Mononuclear cell (primary cell): Measurements from ENCODE around the gene TMEM92. TPM values are rescaled to one million over a fixed set of nuclear protein-coding genes. Genes with fewer than 3 reads are reported as not detected.

Experiments
- H3K27me3 ChIP-seq: 2 replicates; pipeline ENCODE4 v1.6.0; 2011; ENCODE audit warnings: low read length, control low read depth; ENCODE audit not compliant: insufficient read depth
- H3K4me1 ChIP-seq: 2 replicates; pipeline ENCODE4 v1.5.1; 2011; ENCODE audit warnings: mild to moderate bottlenecking, low read length, control low read depth; ENCODE audit not compliant: insufficient read depth
- H3K4me3 ChIP-seq: 2 replicates; pipeline ENCODE4 v1.5.1; 2011; ENCODE audit warnings: mild to moderate bottlenecking, low read length, moderate library complexity
- H3K9me3 ChIP-seq: 2 replicates; pipeline ENCODE4 v1.5.1; 2011; ENCODE audit warnings: low read depth, mild to moderate bottlenecking, control low read depth, low read length
- total RNA-seq: library from RNA; depleted of rRNA; stranded (reverse); fragments of >200 nt; gene quantifications from one replicate; pipeline ENCODE4 v1.2.3, GENCODE V29; 2012

TMEM92 gene
- total RNA-seq, 1 donor = not detected

- H3K27me3 ChIP-seq = no peaks in the 10 kb centered on the region
- no peak overlapping the region for H3K4me3 ChIP-seq
- H3K9me3 ChIP-seq = no peaks in the 10 kb centered on the region
- H3K4me1 ChIP-seq = no peaks in the 10 kb centered on the region
Measured at GRCh38 chr17:50258647-50259476, 15.4 kb upstream of the TMEM92 start.

- Histone ChIP-seq H3K9me3 (no peaks in the 10 kb centered on the region), H3K27me3 (no peaks in the 10 kb centered on the region), H3K4me1 (no peaks in the 10 kb centered on the region), H3K4me3 (no peak overlapping the region)
Measured at GRCh38 chr17:50259477-50260324, 14.6 kb upstream of the TMEM92 start.

- no peaks in the 10 kb centered on the region for H3K27me3 ChIP-seq
- no peaks in the 10 kb centered on the region for H3K9me3 ChIP-seq
- H3K4me3 ChIP-seq = no peak overlapping the region
- H3K4me1 ChIP-seq = no peaks in the 10 kb centered on the region
Measured at GRCh38 chr17:50260501-50260911, 13.8 kb upstream of the TMEM92 start.

- Histone ChIP-seq H3K4me3 (no peak overlapping the region), H3K27me3 (no peaks in the 10 kb centered on the region), H3K9me3 (no peaks in the 10 kb centered on the region), H3K4me1 (no peaks in the 10 kb centered on the region)
Measured at GRCh38 chr17:50261051-50261915, 13.0 kb upstream of the TMEM92 start.

GRCh38 chr17:50262001-50262794 is 12.1 kb upstream of the TMEM92 start:
- Histone ChIP-seq H3K27me3 (no peaks in the 10 kb centered on the region), H3K4me1 (no peaks in the 10 kb centered on the region), H3K9me3 (no peaks in the 10 kb centered on the region), H3K4me3 (no peak overlapping the region)

- no peaks in the 10 kb centered on the region for H3K9me3 ChIP-seq
- no peak overlapping the region for H3K4me3 ChIP-seq
- H3K4me1 ChIP-seq = no peaks in the 10 kb centered on the region
- H3K27me3 ChIP-seq = no peaks in the 10 kb centered on the region
Measured at GRCh38 chr17:50263331-50264262, 10.7 kb upstream of the TMEM92 start.

- Histone ChIP-seq H3K4me1 (no peaks in the 10 kb centered on the region), H3K27me3 (no peaks in the 10 kb centered on the region), H3K9me3 (no peaks in the 10 kb centered on the region), H3K4me3 (no peak overlapping the region)
Measured at GRCh38 chr17:50264263-50265113, 9.8 kb upstream of the TMEM92 start.

GRCh38 chr17:50265212-50265611 is 9.1 kb upstream of the TMEM92 start:
- H3K27me3 ChIP-seq = no peaks in the 10 kb centered on the region
- H3K4me1 ChIP-seq = no peaks in the 10 kb centered on the region
- no peaks in the 10 kb centered on the region for H3K9me3 ChIP-seq
- H3K4me3 ChIP-seq = no peak overlapping the region

GRCh38 chr17:50265690-50266315 is 8.5 kb upstream of the TMEM92 start:
- H3K4me3 ChIP-seq = no peak overlapping the region
- H3K27me3 ChIP-seq = no peaks in the 10 kb centered on the region
- no peaks in the 10 kb centered on the region for H3K9me3 ChIP-seq
- no peaks in the 10 kb centered on the region for H3K4me1 ChIP-seq

- Histone ChIP-seq H3K9me3 (no peaks in the 10 kb centered on the region), H3K27me3 (no peaks in the 10 kb centered on the region), H3K4me3 (no peak overlapping the region), H3K4me1 (no peaks in the 10 kb centered on the region)
Measured at GRCh38 chr17:50266384-50267073, 7.7 kb upstream of the TMEM92 start.

- H3K4me1 ChIP-seq = peaks cover under 1% of the 10 kb centered on the region
- H3K4me3 ChIP-seq = no peak overlapping the region
- H3K27me3 ChIP-seq = no peaks in the 10 kb centered on the region
- no peaks in the 10 kb centered on the region for H3K9me3 ChIP-seq
Measured at GRCh38 chr17:50267074-50267841, 7.0 kb upstream of the TMEM92 start.
